DND-41 (cell line): ENCODE measurements around the gene MMGT1.
"Not testable (repeated sequence)": the region's sequence is repeated elsewhere in the genome, so short reads cannot be mapped to it uniquely, and the experiment has no call there.

Experiments used
- ATAC-seq: fragments of 200-7000 bp; cut with Tn5 transposase; 3 replicates; pipeline ENCODE4 v1.9.1; 2021; ENCODE audit warnings: low read depth; ENCODE audit not compliant: insufficient read depth
- DNase-seq: peaks from one replicate; pipeline ENCODE4 v3.0.0-alpha.2; 2020
- H2AFZ ChIP-seq: 2 replicates; pipeline ENCODE4 v1.6.0; 2012; ENCODE audit warnings: low read depth, low read length
- H3K27ac ChIP-seq: 2 replicates; pipeline ENCODE4 v1.5.1; 2012; ENCODE audit warnings: low read length, inconsistent platforms
- H3K27me3 ChIP-seq: fragments of 200-600 bp; sonication (generic); 2 replicates; pipeline ENCODE4 v1.6.0; 2012; ENCODE audit warnings: low read length, mild to moderate bottlenecking, inconsistent platforms; ENCODE audit not compliant: insufficient read depth, poor library complexity
- H3K36me3 ChIP-seq: 2 replicates; pipeline ENCODE4 v1.5.1; 2012; ENCODE audit warnings: low read length, inconsistent platforms; ENCODE audit not compliant: insufficient read depth
- H3K4me1 ChIP-seq: 2 replicates; pipeline ENCODE4 v1.5.1; 2012; ENCODE audit warnings: mild to moderate bottlenecking, low read length; ENCODE audit not compliant: insufficient read depth
- H3K4me2 ChIP-seq: 2 replicates; pipeline ENCODE4 v1.6.0; 2012; ENCODE audit warnings: mild to moderate bottlenecking, moderate library complexity, low read length, inconsistent platforms; ENCODE audit not compliant: insufficient read depth
- H3K4me3 ChIP-seq, 2 experiments: fragments of 200-600 bp in 1 of 2; shearing (Covaris generic) in 1 of 2; 2 replicates each; pipeline ENCODE4 v1.5.1; 2012 to 2016; ENCODE audit warnings: inconsistent platforms in 2 of 2, low read length in 2 of 2, mild to moderate bottlenecking in 2 of 2, low read depth in 1 of 2, moderate library complexity in 1 of 2
- H3K79me2 ChIP-seq: 2 replicates; pipeline ENCODE4 v1.6.0; 2012; ENCODE audit warnings: low read length, inconsistent platforms; ENCODE audit not compliant: insufficient read depth
- H3K9ac ChIP-seq: 2 replicates; pipeline ENCODE4 v1.6.0; 2012; ENCODE audit warnings: low read depth, mild to moderate bottlenecking, inconsistent platforms, low read length, moderate library complexity
- H3K9me3 ChIP-seq: 2 replicates; pipeline ENCODE4 v1.5.1; 2012; ENCODE audit warnings: low read length, moderate library complexity, mild to moderate bottlenecking, inconsistent platforms; ENCODE audit not compliant: insufficient read depth, severe bottlenecking
- H4K20me1 ChIP-seq: 2 replicates; pipeline ENCODE4 v1.6.0; 2012; ENCODE audit warnings: low read length; ENCODE audit not compliant: insufficient read depth
- CTCF ChIP-seq: IDR thresholded peaks from 2 replicates; pipeline ENCODE4 v1.5.1; 2012; ENCODE audit warnings: borderline replicate concordance, low read length, moderate library complexity, mild to moderate bottlenecking; ENCODE audit not compliant: poor library complexity, severe bottlenecking; ENCODE audit errors: extremely low read depth
- EZH2 ChIP-seq: IDR thresholded peaks from 3 replicates; pipeline ENCODE4 v1.6.1; 2012; ENCODE audit warnings: borderline replicate concordance, low read depth, mild to moderate bottlenecking, moderate library complexity, low read length, inconsistent platforms; ENCODE audit not compliant: severe bottlenecking

Gene MMGT1

GRCh38 chrX:135931644-135932487 lies 41.9 kb downstream of the MMGT1 start:
- Histone ChIP-seq H3K79me2 (no peaks in the 10 kb centered on the region), H3K27ac (no peak overlapping the region), H3K9me3 (no peaks in the 10 kb centered on the region), H3K4me2 (no peak overlapping the region), H3K36me3 (no peaks in the 10 kb centered on the region), H3K4me1 (no peaks in the 10 kb centered on the region), H3K4me3 (no peak overlapping the region), H4K20me1 (no peaks in the 10 kb centered on the region), H3K9ac (no peak overlapping the region), H2AFZ (no peak overlapping the region), H3K27me3 (no peaks in the 10 kb centered on the region)
- ATAC-seq (peak; percentile 73), DNase-seq (peak; percentile 36)
- TF ChIP-seq EZH2 (no peak), CTCF (peak; percentile 61)

DNA sequence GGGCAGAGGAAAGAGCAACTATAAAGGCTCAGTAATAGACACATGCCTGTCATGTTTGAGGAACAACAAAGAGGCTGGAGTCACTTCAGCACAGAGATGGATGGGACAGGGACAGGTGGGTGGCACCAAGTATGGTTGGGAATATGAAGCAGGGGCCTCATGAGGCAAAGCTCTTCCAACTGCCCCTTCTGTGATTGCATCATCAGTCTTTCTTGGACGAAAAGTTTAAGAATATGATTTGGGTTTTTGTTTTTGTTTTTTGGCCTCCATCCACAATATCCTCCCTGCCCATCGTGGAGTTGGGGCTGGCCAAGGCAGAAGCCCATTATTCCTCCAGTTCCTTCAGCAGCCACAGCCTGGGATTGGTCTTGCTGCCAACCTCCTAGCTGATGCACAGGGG lies 45.9 kb downstream of the MMGT1 start:
- no peak overlapping the region for H3K27ac ChIP-seq
- no peaks in the 10 kb centered on the region for H3K9me3 ChIP-seq

GRCh38 chrX:135923353-135923752 lies 50.4 kb downstream of the MMGT1 start:
- no peak overlapping the region for H3K27ac ChIP-seq
- H3K4me3 ChIP-seq, result no peak overlapping the region
- no peak overlapping the region for H3K4me2 ChIP-seq
- no peaks in the 10 kb centered on the region for H3K79me2 ChIP-seq
- ATAC-seq (no peak), DNase-seq (no peak)
- no peaks in the 10 kb centered on the region for H3K36me3 ChIP-seq
- H3K4me1 ChIP-seq, result no peaks in the 10 kb centered on the region
- no peaks in the 10 kb centered on the region for H3K27me3 ChIP-seq
- H3K9me3 ChIP-seq, result no peaks in the 10 kb centered on the region
- TF ChIP-seq EZH2, result no peak
- peak; percentile 37 for TF ChIP-seq CTCF
- H4K20me1 ChIP-seq, result no peaks in the 10 kb centered on the region
- no peak overlapping the region for H2AFZ ChIP-seq
- no peak overlapping the region for H3K9ac ChIP-seq

More for the DNA sequence above, 45.9 kb downstream of the MMGT1 start:
- Histone ChIP-seq H2AFZ (no peak overlapping the region), H3K4me3 (no peak overlapping the region), H3K36me3 (no peaks in the 10 kb centered on the region), H3K27me3 (no peaks in the 10 kb centered on the region), H3K4me2 (no peak overlapping the region), H4K20me1 (no peaks in the 10 kb centered on the region), H3K79me2 (no peaks in the 10 kb centered on the region), H3K4me1 (no peaks in the 10 kb centered on the region), H3K9ac (no peak overlapping the region)
- no peak for DNase-seq
- ATAC-seq, result no peak
- TF ChIP-seq EZH2, result no peak

DNA sequence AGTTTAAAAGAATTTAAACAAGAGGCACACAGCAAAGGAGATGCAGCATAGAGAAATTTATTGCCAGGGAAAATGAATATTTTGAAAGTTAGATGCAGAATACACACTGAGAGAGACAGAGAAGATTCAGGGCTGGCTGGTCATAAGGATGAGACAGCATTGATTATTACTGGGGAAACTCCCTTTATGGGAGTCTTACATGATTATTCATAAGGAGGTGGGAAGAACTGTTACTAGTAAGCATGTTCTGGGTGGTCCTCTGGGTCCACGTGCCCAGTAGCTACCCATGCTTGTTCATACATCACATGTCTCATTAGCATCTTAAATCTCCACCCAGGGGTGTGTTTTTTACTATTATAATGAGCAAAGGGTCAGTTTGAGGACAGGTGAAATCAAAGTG lies 53.3 kb downstream of the MMGT1 start:
- DNase-seq, ATAC-seq, H3K9me3 ChIP-seq, H3K27ac ChIP-seq, H3K79me2 ChIP-seq, H2AFZ ChIP-seq, H3K4me1 ChIP-seq, H3K9ac ChIP-seq, H3K4me3 ChIP-seq, H3K27me3 ChIP-seq, H3K4me2 ChIP-seq, H3K36me3 ChIP-seq, H4K20me1 ChIP-seq: not testable (repeated sequence)
